K562 (cell line): Measurements from ENCODE around the gene MTRFR. TPM values are rescaled to one million over a fixed set of nuclear protein-coding genes. Genes with fewer than 3 reads are reported as not detected.
"Not testable (repeated sequence)": the region's sequence is repeated elsewhere in the genome, so short reads cannot be mapped to it uniquely, and the experiment has no call there.

Experiments used
- ATAC-seq: fragments of 200-7000 bp; cut with Tn5 transposase; 3 replicates; pipeline ENCODE4 v1.9.1; 2020; ENCODE audit warnings: moderate library complexity
- BruUV-seq: library from RNA; stranded (reverse); fragments of 400-500 nt; replicated peaks from 2 replicates; lab custom pipeline; 2021; lab: Mats Ljungman, UMichigan
- CTCF ChIA-PET: fragments of 300-600 bp; formaldehyde crosslinking; extraction: SDS; loops from one replicate; lab custom pipeline; 2021; ENCODE audit warnings: low intra/inter-chr PET ratio; lab: Yijun Ruan, JAX
- POLR2A ChIA-PET: fragments of 300-600, 350-650 bp; sonication (Branson Sonifier 250); formaldehyde crosslinking; extraction: SDS; loops from one replicate; lab custom pipeline; 2021; ENCODE audit warnings: antibody characterized with exemption, inconsistent platforms; lab: Yijun Ruan, JAX
- DNase-seq, 4 experiments: peaks; one replicate each; pipeline versions ENCODE4 v3.0.0 to v3.0.0-alpha.2; 2011 to 2018; ENCODE audit warnings: low spot score in 3 of 4, mixed read lengths in 3 of 4; ENCODE audit errors: extremely low read depth in 1 of 4
- FAIRE-seq: peaks from 2 replicates; lab custom pipeline; 2011; peaks lifted over from hg19 to GRCh38; lab: Jason Lieb, UNC
- H2AFZ ChIP-seq: 2 replicates; pipeline ENCODE4 v1.6.0; 2011; ENCODE audit warnings: low read depth, low read length, control low read depth, inconsistent platforms
- H3K27ac ChIP-seq: fragments of 200-600 bp; 3 replicates; pipeline ENCODE4 v1.8.0; 2011; ENCODE audit warnings: low read depth, mild to moderate bottlenecking, control low read depth, inconsistent platforms, low read length, moderate library complexity, mixed read lengths; ENCODE audit errors: extremely low read depth
- H3K27me3 ChIP-seq, 2 experiments: fragments of 300-600 bp in 1 of 2; 2 replicates in 1 of 2; 3 replicates in 1 of 2; pipeline versions ENCODE4 v1.6.0 to v1.8.0; 2011; ENCODE audit warnings: inconsistent platforms in 2 of 2, low read length in 2 of 2, mild to moderate bottlenecking in 1 of 2, mixed read lengths in 1 of 2, moderate library complexity in 1 of 2; ENCODE audit not compliant: control insufficient read depth in 2 of 2, insufficient read depth in 2 of 2
- H3K36me3 ChIP-seq: fragments of 300-600 bp; 3 replicates; pipeline ENCODE4 v1.8.0; 2011; ENCODE audit warnings: mild to moderate bottlenecking, low read length, inconsistent platforms; ENCODE audit not compliant: control insufficient read depth, insufficient read depth
- H3K4me1 ChIP-seq, 2 experiments: fragments of 200-600 bp in 1 of 2; replicated peaks in 1 of 2; 2 replicates in 1 of 2; 3 replicates in 1 of 2; pipeline versions ENCODE4 v1.5.1 to v1.8.0; 2011; ENCODE audit warnings: inconsistent platforms in 2 of 2, low read length in 2 of 2, mild to moderate bottlenecking in 1 of 2, mixed read lengths in 1 of 2, moderate library complexity in 1 of 2; ENCODE audit not compliant: control insufficient read depth in 2 of 2, insufficient read depth in 2 of 2
- H3K4me2 ChIP-seq: 2 replicates; pipeline ENCODE4 v1.6.1; 2011; ENCODE audit warnings: low read length, control low read depth, inconsistent platforms, mixed read lengths; ENCODE audit not compliant: insufficient read depth
- H3K4me3 ChIP-seq: fragments of 200-600 bp; sonication (generic), shearing (Covaris generic); 2 replicates; pipeline ENCODE4 v1.5.1; 2016; ENCODE audit warnings: control low read depth, inconsistent platforms
- H3K79me2 ChIP-seq: fragments of 200-600 bp; 3 replicates; pipeline ENCODE4 v1.8.0; 2011; ENCODE audit warnings: low read length, inconsistent platforms; ENCODE audit not compliant: control insufficient read depth, insufficient read depth
- H3K9ac ChIP-seq, 2 experiments: 2 replicates each; pipeline versions ENCODE4 v1.6.0 to v1.6.1; 2011; ENCODE audit warnings: low read depth in 2 of 2, low read length in 2 of 2, control low read depth in 1 of 2, inconsistent platforms in 1 of 2, mild to moderate bottlenecking in 1 of 2, mixed read lengths in 1 of 2; ENCODE audit not compliant: insufficient read depth in 1 of 2
- H3K9me1 ChIP-seq: one replicate; pipeline ENCODE4 v1.6.0; 2011; ENCODE audit warnings: inconsistent platforms, mild to moderate bottlenecking, low read length, moderate library complexity; ENCODE audit not compliant: control insufficient read depth, insufficient read depth
- H3K9me3 ChIP-seq: replicated peaks from 2 replicates; pipeline ENCODE4 v1.5.1; 2011; ENCODE audit warnings: low read depth, low read length, inconsistent platforms; ENCODE audit not compliant: control insufficient read depth, insufficient read depth
- H4K20me1 ChIP-seq: replicated peaks from 2 replicates; pipeline ENCODE4 v1.6.1; 2011; ENCODE audit warnings: low read length, inconsistent platforms, mixed read lengths; ENCODE audit not compliant: control insufficient read depth, insufficient read depth
- MEIS2 ChIP-seq: fragments of 450-650 bp; IDR thresholded peaks from 2 replicates; pipeline ENCODE4 v1.6.1; 2014; ENCODE audit warnings: mild to moderate bottlenecking; ENCODE audit not compliant: partially characterized antibody
- PBX2 ChIP-seq, 2 experiments: IDR thresholded peaks in 1 of 2; conservative IDR thresholded peaks in 1 of 2; 2 replicates each; pipeline ENCODE4 v1.6.1; 2016; ENCODE audit warnings: low read depth in 2 of 2, mild to moderate bottlenecking in 1 of 2, missing compliant biosample characterization in 1 of 2, missing genetic modification characterization in 1 of 2, moderate library complexity in 1 of 2
- WGBS: fragments of 100-300 bp; shearing (Covaris generic); methylation state at CpG from one replicate; pipeline ENCODE4 v1.1.6; 2016; ENCODE audit warnings: low coverage, mixed read lengths; ENCODE audit not compliant: insufficient coverage; ENCODE audit errors: missing lambda C conversion rate; 5-methylcytosine and 5-hydroxymethylcytosine counted together
- in situ Hi-C: fragments of 300-500 bp; cut with MboI; formaldehyde crosslinking; loops from 4 replicates; pipeline ENCODE4 v1.15.0; 2018; ENCODE audit warnings: inconsistent platforms, mixed read lengths
- intact Hi-C: fragments of 100-400 bp; cut with micrococcal nuclease; formaldehyde crosslinking; loops from 2 replicates; pipeline ENCODE4 v1.14.2; 2022
- polyA plus RNA-seq, 8 experiments: library from polyadenylated mRNA; depleted of rRNA in 4 of 8; stranded (reverse) in 5 of 8; unstranded in 3 of 8; fragments of >200 nt; fragmentation: Nextera tagmentation in 2 of 8; fragmentation: Illumina TruSeq in 1 of 8; extraction: Ambion mirVana in 2 of 8; extraction: Trizol in 1 of 8; gene quantifications; 2 replicates each; pipeline versions ENCODE4 v1.2.1 to v1.2.3, GENCODE V29; 2011 to 2014; ENCODE audit warnings: inconsistent platforms in 1 of 8, missing spikeins in 1 of 8
- total RNA-seq, 7 experiments: library from RNA; depleted of rRNA in 6 of 7; stranded (reverse); fragments of >200 nt in 6 of 7; fragmentation: Illumina TruSeq in 2 of 7; extraction: Trizol in 2 of 7; gene quantifications; 2 replicates each; pipeline versions ENCODE4 v1.2.1 to v1.2.3, GENCODE V29; 2011 to 2021; ENCODE audit warnings: low replicate concordance in 1 of 7
- TF ChIP-seq, protein P1 (sequence below): fragments of 450-650 bp; IDR thresholded peaks from 2 replicates; pipeline ENCODE4 v1.6.1; 2016

MTRFR gene
- total and polyA plus RNA-seq, 9 of the 15 experiments (the other 6 are each of a cell fraction or from before 2014, with no cell fraction given) = 16.7 to 55.6 (median 34.7) TPM

DNA sequence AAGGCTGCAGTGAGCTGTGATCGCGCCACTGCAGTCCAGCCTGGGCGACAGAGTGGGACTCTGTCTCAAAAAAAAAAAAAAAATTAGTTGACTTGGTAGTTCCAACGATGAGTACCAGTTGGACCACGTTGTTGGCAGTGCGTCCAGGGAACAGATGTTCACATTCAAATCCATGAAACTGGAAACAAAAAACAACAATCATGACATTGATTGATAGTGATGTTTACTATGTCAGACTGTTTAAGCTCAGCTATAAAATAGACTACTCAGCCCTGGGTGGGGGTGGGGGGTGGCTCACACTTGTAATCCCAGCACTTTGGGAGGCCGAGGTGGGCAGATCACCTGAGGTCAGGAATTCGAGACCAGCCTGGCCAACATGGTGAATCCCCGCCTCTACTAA is 19.1 kb downstream of the MTRFR start:
- intact Hi-C loops; H2AFZ ChIP-seq; ATAC-seq; H3K4me3 ChIP-seq; H4K20me1 ChIP-seq; BruUV-seq; H3K9me3 ChIP-seq; CTCF ChIA-PET; DNase-seq; H3K9ac ChIP-seq; H3K9me1 ChIP-seq; in situ Hi-C loops; H3K4me2 ChIP-seq; FAIRE-seq; H3K27ac ChIP-seq; H3K27me3 ChIP-seq; TF ChIP-seq PBX2 (CRISPR knock-in tag; IDR thresholded peaks at IDR 0.05; ENCODE audit: low read depth): not testable (repeated sequence)
- WGBS = 94% methylated on average over 9 of the region's 9 CpGs
- Histone ChIP-seq H3K79me2 (peaks cover 61% of the 10 kb centered on the region), H3K4me1 (peaks cover 19% of the 10 kb centered on the region in 2 experiments), H3K36me3 (peaks cover 58% of the 10 kb centered on the region; the same call in 2 of the 3 replicates)
- POLR2A ChIA-PET = interaction anchor here (2.6 to 5.4 kb wide), 2 partner anchors 10 to 20 kb away, joined by 14 to 43 read pairs; partner anchors contain the start of genes MPHOSPH9 and MTRFR
- TF ChIP-seq, protein P1, sequence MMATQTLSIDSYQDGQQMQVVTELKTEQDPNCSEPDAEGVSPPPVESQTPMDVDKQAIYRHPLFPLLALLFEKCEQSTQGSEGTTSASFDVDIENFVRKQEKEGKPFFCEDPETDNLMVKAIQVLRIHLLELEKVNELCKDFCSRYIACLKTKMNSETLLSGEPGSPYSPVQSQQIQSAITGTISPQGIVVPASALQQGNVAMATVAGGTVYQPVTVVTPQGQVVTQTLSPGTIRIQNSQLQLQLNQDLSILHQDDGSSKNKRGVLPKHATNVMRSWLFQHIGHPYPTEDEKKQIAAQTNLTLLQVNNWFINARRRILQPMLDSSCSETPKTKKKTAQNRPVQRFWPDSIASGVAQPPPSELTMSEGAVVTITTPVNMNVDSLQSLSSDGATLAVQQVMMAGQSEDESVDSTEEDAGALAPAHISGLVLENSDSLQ = peak; percentile 62
- TF ChIP-seq MEIS2 = peak; percentile 70
- peak; percentile 86 for TF ChIP-seq PBX2 (tag; conservative IDR thresholded peaks at IDR 0.05; ENCODE audit: low read depth)
